Measurements from ENCODE around the gene MOB4.

Gene MOB4

GRCh38 chr2:197597166-197597565 lies 81.3 kb downstream of the MOB4 start:
- DNase-seq: no peak

GRCh38 chr2:197598450-197598849 lies 82.6 kb downstream of the MOB4 start:
- no peak for DNase-seq

- DNase-seq: no peak
These were observed 83.6 kb downstream of the MOB4 start for GRCh38 chr2:197599285-197599965.

GRCh38 chr2:197600306-197600705 lies 84.4 kb downstream of the MOB4 start:
- DNase-seq: no peak

GRCh38 chr2:197601726-197602125 lies 85.9 kb downstream of the MOB4 start:
- no peak for DNase-seq

All from effector CD4-positive, alpha-beta T cell (primary cell).